T follicular helper cell (primary cell): ENCODE measurements around the gene ZMAT1.
A peak's percentile ranks its signal among the peaks of the same experiment; 100 is the strongest.
"Not testable (repeated sequence)": the region's sequence is repeated elsewhere in the genome, so short reads cannot be mapped to it uniquely, and the experiment has no call there.

Experiments
- DNase-seq: peaks from one replicate; pipeline ENCODE4 v3.0.0-alpha.2; 2020; ENCODE audit warnings: low read depth
- total RNA-seq, 2 experiments: gene quantifications; one replicate each; lab custom pipeline; 2026; lab: John Stamatoyannopoulos, UW

ZMAT1 gene
- 3.2 to 13.1 reads per million in 2 experiments for total RNA-seq

DNA sequence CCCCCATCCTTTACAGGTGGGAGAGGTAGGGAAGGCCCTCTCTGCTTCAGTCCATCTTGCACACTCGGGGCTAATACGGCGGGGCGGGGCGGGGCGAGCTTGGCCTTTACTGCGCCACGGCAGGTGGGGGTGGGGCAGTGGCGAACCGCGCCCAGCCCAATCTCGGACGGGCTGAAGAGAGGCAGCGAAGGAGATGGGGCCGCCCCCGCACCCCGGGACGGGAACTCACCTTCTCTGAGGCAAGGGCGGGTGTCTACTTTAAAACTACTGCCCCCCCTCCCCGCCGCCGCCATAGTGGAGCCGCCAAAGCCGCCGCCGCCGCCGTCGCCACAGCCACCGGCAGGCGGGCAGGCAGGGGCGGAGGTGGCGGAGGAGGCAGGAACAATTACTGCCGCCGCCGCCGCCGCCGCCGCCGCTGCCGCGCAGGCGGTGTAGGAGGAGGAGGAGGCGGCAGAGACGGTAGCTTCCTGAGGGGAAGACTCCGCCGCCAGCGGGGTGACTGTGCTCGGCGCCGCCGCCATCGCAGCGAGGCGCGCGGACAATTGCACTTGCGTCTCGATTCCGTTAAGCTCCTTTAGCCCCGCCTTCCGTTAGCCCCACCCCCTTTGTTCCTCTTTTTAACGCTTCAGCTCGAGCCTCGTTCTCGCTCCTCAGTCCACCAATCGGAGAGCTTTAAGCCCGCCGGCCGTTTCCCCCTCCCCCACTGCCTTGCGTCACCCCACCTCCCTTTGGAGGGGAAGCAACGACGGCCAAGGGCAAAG is at the start of gene ZMAT1:
Gene ZMAT1, minus strand, starts transcription at position 540 of the 761 bp plus-strand sequence. Its CDS starts 19 bp downstream, at position 521.
- peak; percentile 87 for DNase-seq

DNA sequence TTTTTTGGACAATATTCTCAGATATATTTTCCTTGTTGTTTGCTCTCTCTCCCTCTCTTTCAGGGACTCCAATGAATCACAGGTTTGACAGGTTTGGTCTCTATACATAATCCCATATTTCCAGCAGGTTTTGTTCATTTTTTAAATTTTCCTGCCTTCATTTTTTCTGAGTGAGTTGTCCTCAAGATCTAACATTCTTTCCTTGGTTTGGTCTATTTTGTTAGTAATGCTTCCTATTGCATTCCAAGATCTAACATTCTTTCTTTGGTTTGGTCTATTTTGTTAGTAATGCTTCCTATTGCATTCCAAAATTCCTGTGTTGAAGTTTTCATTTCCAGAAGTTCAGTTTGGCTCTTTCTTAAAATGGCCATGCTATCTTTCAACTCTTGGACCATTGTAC is 45.3 kb upstream of the ZMAT1 start:
- no peak for DNase-seq

DNA sequence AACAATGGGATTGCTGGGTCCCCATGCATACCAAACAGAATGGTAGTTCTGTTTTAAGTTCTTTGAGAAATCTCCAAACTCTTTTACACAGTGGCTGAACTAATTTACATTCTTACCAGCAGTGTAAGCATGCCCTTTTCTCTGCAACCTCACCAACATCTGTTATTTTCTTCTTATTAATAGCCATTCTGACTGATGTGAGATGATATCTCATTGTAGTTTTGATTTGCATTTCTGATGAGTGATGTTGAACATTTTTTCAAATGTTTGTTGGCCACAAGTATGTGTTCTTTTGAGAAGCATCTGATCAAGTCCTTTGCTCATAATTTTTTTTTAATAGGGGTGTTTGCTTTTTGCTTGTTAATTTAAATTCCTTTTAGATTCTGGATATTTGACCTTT is 41.2 kb upstream of the ZMAT1 start:
- DNase-seq: no peak

DNA sequence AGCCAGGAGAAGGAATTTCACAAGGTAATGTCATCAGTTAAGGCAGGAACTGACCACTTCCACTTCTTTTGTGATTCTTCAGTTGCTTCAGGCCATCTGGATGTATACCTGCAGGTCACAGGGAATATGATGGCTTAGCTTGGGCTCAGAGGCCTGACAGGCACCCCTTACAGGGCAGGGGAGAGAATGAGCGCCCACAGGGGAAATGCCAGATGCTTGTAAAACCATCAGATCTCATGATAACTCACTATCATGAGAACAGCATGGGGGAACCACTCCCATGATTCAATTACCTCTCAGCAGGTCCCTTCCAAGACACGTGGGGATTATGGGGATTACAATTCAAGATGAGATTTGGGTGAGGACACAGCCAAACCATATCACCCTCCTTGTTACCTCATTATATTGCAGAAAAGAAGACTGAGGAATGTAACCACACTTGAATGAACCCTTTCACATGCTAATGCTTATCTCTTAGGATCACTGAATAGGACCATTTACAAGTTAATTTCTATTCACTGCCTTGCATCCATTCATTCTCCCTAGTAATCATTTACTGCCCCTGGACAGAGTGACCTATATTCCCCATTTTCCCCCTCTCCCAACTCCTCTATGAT is 33.2 kb upstream of the ZMAT1 start:
- not testable (repeated sequence) for DNase-seq

DNA sequence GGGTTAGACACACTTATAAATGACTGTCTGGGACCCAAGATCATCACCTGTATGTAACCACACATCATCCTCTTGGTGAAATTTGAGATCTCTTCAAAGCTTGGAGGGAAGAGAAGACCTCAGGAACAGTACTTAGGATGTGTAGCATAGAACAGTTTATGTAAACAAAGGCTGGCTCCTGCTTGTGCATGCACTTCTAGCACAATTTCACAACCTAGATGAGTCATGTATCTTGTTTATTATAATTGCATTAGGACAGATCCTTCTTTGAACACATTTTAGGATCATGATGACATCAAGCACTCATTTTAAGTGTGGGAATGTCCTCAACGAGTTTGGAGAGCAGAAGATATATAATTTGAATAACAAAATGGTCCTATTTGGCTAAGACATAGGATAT is 26.3 kb upstream of the ZMAT1 start:
- DNase-seq: no peak

DNA sequence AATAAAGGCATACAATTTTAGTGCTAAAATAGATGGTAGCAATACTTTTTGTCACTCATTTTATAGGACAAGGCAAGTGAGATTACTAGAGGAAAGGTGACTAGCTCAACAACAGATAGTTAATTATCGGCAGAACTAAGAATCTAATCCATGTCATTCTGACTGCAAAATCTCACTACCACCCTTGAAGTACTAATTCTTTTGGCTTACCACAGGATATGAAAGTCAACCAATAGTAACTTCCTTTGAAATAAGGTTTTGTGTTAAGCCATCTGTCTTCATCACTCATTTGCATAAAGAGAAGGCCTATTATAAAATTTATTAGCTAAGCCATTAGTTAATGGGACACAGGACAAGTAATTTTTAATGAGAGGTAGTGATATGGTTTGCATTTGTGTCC is 25.3 kb upstream of the ZMAT1 start:
- no peak for DNase-seq

DNA sequence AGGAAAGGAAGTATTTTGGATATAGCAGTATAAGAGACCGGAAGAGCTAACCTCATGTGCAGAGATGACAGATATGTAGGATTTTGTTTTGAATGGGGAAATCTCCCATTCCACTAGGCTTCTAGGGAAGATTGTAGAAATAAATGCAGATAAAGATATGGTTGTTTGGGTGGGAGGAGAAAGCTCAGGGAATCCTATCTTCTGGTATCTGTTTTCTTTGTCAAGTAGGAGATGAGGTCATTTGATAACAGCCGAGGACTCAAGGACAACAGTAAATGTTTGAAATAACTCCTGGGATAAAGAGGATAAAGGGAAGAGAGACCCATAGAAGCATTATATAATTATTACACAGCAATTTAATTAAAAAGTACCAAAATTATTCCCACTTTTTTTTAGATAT is 24.7 kb upstream of the ZMAT1 start:
- DNase-seq: no peak

DNA sequence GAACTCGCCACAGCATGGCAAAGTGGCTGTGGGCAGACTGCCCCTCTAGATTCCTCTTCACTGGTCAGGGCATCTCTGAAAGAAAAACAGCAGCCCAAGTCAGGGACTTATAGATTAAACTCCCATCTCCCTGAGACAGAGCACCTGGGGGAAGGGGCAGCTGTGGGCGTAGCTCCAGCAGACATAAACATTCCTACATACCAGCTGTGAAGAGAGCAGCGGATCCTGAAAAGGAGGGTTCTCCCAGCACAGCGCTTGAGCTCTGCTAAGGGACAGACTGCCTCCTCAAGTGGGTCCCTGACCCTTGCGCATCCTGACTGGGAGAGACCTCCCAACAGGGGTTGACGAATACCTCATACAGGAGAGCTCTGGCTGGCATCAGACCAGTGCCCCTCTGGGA is 18.8 kb upstream of the ZMAT1 start:
- no peak for DNase-seq

DNA sequence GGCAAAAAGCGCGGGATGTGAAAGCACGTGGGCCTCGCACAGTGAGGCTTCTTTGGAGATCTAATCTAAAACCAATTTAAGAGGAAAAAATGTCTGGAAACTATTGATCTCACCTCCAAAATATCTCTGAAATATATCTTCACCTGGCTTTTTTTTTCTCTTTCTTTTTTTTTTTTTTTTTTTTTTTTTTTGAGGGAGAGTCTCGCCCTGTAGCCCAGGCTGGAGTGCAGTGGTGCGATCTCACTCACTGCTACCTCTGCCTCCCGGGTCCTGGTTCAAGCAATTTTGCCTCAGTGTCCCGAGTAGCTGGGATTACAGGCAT is 383 bp upstream of the ZMAT1 start:
- no peak for DNase-seq

DNA sequence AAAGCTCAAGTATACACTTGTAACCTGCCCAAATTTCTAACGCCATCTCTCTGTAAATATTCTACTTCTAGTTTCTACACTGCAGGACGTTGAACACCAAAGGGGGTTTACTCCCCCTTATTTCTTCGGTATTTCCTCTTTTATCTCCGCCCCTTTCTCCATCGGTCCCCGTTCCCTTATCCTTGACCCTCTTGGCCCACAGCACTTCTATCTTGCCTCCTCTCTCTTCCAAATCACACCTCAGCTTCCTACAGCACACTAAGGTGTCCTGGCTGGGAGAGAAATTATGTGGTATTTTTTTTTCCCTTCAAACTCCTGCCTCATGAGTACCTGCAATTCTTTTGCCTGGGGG is 715 bp downstream of the ZMAT1 start:
- no peak for DNase-seq

DNA sequence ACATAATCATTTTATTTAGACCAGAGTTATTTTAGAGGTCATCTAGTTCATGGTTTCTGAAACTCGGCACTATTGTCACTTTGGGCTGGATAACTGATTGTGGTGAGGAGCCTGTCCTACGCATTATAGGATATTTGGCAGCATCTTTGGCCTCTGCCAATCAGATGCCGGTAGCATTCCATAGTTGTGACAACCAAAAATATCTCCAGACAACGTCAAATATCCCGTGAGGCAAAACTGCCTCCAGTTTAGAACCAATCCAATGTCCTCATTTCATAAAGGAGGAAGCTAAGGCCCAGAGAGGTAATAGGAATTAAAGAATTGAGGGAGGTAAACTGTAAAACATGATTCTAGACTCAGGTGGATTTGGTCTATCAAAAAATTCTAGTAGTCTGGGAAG is 6.1 kb downstream of the ZMAT1 start:
- DNase-seq: no peak

DNA sequence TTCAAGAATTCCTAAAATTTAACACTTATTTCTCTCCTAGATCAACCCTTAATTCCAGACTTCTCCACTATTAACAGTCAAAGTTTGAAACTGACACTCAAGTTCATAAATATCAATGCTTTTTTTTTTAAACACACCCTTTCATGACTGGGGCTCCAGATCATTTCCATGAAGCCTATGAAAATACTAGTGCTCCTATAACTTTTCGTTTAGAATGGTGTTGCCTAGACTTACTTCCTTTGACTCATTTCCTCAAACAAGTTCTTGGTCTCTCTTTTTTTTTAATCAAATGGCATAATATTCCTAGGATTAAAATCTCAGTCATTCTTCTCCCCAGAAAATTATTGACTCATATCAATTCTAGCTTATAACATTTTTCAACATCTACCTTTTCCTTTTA is 13.1 kb downstream of the ZMAT1 start:
- no peak for DNase-seq

DNA sequence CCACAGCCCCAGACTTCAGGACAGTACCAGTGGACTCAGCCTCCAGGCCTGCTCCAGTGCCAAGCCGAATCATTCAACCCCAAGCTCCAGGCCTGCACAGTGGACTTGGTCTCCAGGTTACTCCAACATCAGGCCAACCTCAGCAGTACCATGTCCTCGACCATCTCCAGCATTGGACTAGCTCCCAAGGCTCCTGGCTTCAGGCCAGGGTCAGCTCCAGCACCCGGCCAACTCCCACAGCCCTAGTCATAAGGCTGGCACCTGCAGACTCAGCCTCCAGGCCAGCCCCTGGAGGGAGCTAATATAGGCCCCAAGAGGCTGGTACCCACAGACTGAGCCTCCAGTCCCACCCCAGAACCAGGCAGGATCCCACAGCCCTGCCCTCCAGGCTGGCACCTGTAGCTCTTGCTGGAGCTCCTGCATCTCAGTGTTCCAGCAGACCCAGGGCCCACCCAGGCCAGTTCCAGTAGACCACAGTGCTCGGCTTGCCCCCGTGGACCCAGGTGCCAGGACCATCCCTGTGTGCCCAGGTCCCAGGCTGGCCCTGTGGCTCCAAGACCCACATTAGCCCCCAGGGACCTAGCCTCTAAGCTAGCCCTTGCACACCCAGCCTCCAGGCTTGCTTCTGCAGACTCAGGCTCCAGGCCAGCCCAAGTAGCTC is 25.6 kb downstream of the ZMAT1 start:
- no peak for DNase-seq

DNA sequence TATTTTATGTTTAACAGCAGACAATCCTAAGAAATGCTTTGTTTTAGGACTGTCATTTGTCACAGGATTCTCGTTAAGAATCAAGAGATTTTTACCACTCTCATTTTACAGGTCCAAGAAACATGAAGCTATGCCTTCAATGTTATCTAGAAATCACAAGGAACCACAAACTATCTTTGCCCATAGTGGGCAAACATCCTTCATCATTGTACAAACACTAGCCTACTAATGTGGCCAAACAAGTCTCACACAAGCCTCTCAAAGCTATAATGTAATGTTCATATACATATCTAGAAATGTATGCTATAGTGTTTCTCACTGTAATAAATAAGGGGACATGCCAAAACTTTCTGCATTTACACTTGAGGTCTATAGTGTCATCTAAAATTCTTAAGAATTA is 26.8 kb downstream of the ZMAT1 start:
- no peak for DNase-seq
